GM10248 (cell line): ENCODE results near the gene PRR5L.

Source experiments
- CTCF ChIA-PET: fragments of 300-600 bp; sonication (Branson Sonifier 250); formaldehyde crosslinking; extraction: SDS; loops from one replicate; lab custom pipeline; 2021; ENCODE audit warnings: antibody characterized with exemption; lab: Yijun Ruan, JAX
- POLR2A ChIA-PET: fragments of 350-650 bp; sonication (Branson Sonifier 250); formaldehyde crosslinking; extraction: SDS; loops from one replicate; lab custom pipeline; 2020; ENCODE audit warnings: antibody characterized with exemption; lab: Yijun Ruan, JAX
- DNase-seq: peaks from one replicate; pipeline ENCODE4 v3.0.0; 2012; ENCODE audit errors: extremely low spot score
- CTCF ChIP-seq: IDR thresholded peaks from 2 replicates; pipeline ENCODE4 v1.5.1; 2012; ENCODE audit warnings: mild to moderate bottlenecking, low read depth; ENCODE audit errors: extremely low read depth, missing control alignments, control extremely low read depth

The PRR5L gene

GRCh38 chr11:36441610-36442208 is 145.6 kb downstream of the PRR5L start:
- no peak for TF ChIP-seq CTCF
- POLR2A ChIA-PET = no interaction called here
- peak; percentile 52 for DNase-seq
- CTCF ChIA-PET = interaction anchor here (1.1 to 2.0 kb wide), 6 partner anchors 9 to 150 kb away, joined by 3 to 6 read pairs (median 4); no protein-coding TSS in a partner anchor

GRCh38 chr11:36443661-36444060 is 147.6 kb downstream of the PRR5L start:
- ChIA-PET CTCF (no interaction called here), POLR2A (no interaction called here)
- TF ChIP-seq CTCF = no peak
- DNase-seq = no peak

GRCh38 chr11:36446135-36446534 is 150.0 kb downstream of the PRR5L start:
- no peak for DNase-seq
- TF ChIP-seq CTCF = no peak
- ChIA-PET CTCF (no interaction called here), POLR2A (no interaction called here)

DNA sequence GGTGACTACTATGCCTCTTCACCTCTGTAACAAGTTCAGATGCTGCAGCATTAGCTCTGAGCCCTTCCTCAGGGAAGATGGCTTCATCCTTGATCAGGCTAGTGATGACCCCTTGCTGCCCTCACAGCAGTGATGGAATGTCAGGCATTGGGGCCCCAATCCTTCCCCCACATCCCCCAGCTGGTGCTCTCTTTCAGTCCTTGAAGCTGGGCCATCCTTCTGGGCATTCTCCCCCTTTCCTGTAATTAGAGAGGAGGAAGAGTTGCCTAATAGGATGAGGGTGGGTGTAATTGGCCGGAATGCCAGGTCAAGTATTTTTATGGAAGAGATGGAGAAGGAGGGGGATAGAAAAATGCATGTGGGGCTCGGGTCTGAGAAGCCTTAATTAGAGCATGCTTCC is 151.4 kb downstream of the PRR5L start:
- ChIA-PET CTCF (no interaction called here), POLR2A (no interaction called here)
- TF ChIP-seq CTCF = no peak
- no peak for DNase-seq

DNA sequence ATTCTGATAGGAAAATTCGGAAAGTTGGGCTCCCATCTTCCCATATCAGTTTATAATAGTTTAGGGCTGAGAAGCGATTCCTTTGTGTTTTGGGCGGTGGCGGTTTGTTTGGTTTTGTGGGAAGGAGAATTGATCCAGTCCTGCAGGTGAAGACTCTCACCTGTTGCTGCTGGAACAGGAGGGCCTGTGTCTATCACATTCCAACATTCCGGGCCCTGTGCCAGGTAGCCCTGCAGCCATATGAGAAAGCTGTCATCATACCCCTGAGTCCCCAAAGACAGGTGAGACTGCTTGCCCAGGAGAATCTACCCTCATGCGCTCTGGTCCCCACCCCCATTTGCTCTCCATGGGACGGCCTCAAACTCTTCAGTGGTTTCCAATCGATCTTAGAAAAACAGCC is 151.9 kb downstream of the PRR5L start:
- POLR2A ChIA-PET = no interaction called here
- no peak for TF ChIP-seq CTCF
- CTCF ChIA-PET = interaction anchor here (1.1 kb wide), 1 partner anchor 20 kb away, joined by 4 read pairs; no protein-coding TSS in a partner anchor
- no peak for DNase-seq

- ChIA-PET CTCF (interaction anchor here (0.8 to 1.7 kb wide), 7 partner anchors 11 to 628 kb away, joined by 3 to 5 read pairs (median 3); no protein-coding TSS in a partner anchor), POLR2A (no interaction called here)
- TF ChIP-seq CTCF = no peak
- no peak for DNase-seq
Observed at GRCh38 chr11:36449561-36450096, 153.5 kb downstream of the PRR5L start.
